ENCODE data around the gene HIPK1. TPM values are rescaled to one million over a fixed set of nuclear protein-coding genes. Genes with fewer than 3 reads are reported as not detected.

Gene HIPK1
- 12.2 and 14.0 TPM in 2 replicates for total RNA-seq

GRCh38 chr1:113928941-113929749 is at the start of gene HIPK1:
Gene HIPK1, plus strand, starts transcription at chr1:113929324.

DNA sequence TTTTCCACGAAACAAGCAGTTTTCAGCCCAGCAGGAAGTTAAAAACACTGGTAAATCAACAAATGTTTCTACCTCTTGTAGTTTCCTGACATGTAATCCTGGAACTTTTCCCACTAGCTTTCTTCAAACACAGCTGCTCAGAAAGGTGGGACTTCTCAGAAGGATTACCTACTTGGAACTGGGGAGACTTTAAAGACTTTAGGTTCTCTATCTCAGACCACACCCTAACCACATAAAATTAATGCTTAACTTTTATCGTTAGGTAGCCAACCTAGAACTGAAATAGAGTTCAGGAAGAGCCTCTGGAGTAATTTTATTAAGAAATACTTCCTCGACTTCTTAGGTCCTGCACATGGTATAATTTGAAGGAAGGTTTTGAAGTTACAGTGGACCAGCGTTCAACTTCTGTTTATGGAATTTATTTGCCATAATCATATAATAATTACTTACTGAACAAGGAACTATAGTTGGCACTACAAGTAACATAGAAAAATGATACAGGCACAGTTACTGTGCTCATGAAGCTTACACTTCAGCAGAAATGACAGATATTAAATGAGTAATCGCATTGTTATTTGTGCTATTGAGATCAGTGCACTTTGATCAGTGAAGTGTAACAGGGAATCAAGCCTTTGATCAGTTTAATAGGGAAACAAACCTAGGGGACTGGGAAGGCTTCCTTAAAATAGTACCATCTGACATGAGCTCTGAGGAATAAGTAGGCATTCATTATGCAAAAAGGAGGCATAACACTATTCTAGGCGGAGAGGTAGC is 41.5 kb upstream of the HIPK1 start, which contains the start of gene BCL2L15:
TSS of gene BCL2L15 (minus strand) at position 180 of the 774 bp plus-strand sequence. CDS start 206 bp downstream, outside the sequence.

DNA sequence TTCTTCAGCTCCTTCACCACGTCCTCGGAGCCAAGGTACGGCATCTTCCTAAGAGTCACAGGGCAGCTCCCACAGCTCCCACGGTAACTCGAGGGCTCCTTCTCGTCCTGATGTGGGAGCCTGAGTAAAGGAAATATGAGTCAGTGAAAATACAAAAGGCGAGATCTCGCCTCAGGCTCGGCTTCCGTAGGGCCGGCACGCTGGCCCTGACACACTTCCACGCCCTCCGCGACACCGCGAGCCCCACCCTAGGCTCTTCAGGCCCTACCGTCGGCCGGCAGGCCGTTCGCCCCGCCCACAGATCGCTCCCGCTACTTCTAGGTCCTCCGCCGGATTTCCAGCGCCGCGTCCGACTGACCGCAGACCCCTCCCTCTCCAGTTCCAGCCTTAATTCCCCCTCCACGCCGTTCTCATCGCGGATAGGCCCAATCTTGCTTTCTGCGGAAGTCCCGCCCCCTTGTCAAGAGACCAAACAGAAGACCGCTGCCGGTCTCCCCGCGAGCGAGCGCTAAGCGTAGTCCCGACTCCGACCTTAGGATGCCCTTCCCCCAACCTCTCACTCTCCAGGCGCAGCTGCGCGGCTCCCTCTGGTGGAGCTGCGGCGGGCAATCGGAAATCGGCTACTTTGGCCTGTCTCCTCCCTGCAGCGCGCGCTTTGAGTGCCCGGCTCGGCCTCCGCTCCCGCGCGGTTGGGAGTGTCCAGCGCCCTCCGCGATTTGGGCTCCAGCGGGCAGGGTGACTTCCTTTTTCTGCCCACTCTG is 24.3 kb upstream of the HIPK1 start, which contains the start of the genes AP4B1 and DCLRE1B:
TSS of gene AP4B1 (minus strand) at position 126 of the 761 bp plus-strand sequence. CDS start at position 44, 82 bp downstream.
TSS of gene DCLRE1B (plus strand) at position 653 of the 761 bp plus-strand sequence. CDS start 261 bp downstream, outside the sequence.

DNA sequence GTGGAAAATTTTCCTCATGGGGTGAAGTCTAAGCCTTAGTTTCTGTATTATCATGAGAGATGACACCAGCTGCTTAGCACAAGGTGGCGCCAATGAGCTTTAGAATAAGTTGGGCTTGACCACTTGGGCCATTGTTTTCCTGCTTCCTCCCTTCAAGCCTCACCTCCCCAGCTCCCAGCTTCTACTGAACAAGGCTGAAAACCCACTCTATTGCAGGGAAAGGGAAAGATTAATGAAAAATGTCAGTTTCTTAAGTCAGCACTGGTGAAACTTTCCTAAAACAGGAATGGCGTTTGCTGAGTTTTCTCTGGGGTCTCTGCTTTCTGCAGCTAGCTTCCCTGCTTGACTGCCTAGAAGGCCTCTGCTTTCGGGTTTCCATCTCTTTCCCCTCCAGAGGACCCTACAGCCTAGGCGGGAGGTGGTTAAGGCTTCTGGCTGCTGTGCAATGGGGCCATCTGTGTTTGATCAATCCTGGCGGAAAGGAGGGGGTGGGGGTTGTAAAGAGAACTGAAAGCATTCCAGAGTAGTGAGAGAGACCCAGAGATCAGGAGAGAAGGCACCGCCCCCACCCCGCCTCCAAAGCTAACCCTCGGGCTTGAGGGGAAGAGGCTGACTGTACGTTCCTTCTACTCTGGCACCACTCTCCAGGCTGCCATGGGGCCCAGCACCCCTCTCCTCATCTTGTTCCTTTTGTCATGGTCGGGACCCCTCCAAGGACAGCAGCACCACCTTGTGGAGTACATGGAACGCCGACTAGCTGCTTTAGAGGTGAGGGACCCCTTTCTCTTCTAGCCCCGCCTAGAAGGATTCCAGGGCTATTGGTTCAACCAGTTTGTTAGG is 50.0 kb downstream of the HIPK1 start, which contains the start of gene OLFML3:
TSS of gene OLFML3 (plus strand) at position 612 of the 840 bp plus-strand sequence. CDS start at position 655, 43 bp downstream.

Other genes starting within 250 kb of the HIPK1 start
- 17.2 and 22.9 TPM in 2 replicates for gene PHTF1, start 169.8 kb upstream of the HIPK1 start, total RNA-seq
- 6.6 and 13.2 TPM in 2 replicates for gene RSBN1, start 116.8 kb upstream of the HIPK1 start, total RNA-seq
- gene PTPN22, start 57.6 kb upstream of the HIPK1 start, total RNA-seq = 0.77 and 0.95 TPM in 2 replicates
- gene BCL2L15, start 41.7 kb upstream of the HIPK1 start, total RNA-seq = under 0.01 TPM in 2 replicates
- 13.9 and 14.2 TPM in 2 replicates for gene AP4B1, start 24.5 kb upstream of the HIPK1 start, total RNA-seq
- gene DCLRE1B, start 24.0 kb upstream of the HIPK1 start, total RNA-seq = 0.69 and 0.79 TPM in 2 replicates
- gene OLFML3, start 50.1 kb downstream of the HIPK1 start, total RNA-seq = 140 and 177 TPM in 2 replicates
- not detected in 2 replicates for gene SYT6, start 224.5 kb downstream of the HIPK1 start, total RNA-seq

Measured in bronchial smooth muscle cell (primary cell).